Fibroblast of lung (primary cell): ENCODE data around the gene DRC7. TPM values are rescaled to one million over a fixed set of nuclear protein-coding genes. Genes with fewer than 3 reads are reported as not detected.

Experiments used
- DNase-seq, 2 donors: peaks; one replicate each; pipeline versions ENCODE4 v3.0.0 to v3.0.0-alpha.2; 2010; ENCODE audit warnings: low read depth in 2 of 2
- H2AFZ ChIP-seq: 2 replicates; pipeline ENCODE4 v1.5.1; 2012; ENCODE audit warnings: low read length, control low read depth, inconsistent platforms
- H3K27ac ChIP-seq: 2 replicates; pipeline ENCODE4 v1.5.1; 2011; ENCODE audit warnings: low read length, control low read depth; ENCODE audit not compliant: insufficient read depth
- H3K27me3 ChIP-seq: 2 replicates; pipeline ENCODE4 v1.5.1; 2011; ENCODE audit warnings: mild to moderate bottlenecking, low read length; ENCODE audit not compliant: control insufficient read depth, insufficient read depth
- H3K36me3 ChIP-seq: 2 replicates; pipeline ENCODE4 v1.5.1; 2011; ENCODE audit warnings: low read length; ENCODE audit not compliant: control insufficient read depth, insufficient read depth
- H3K4me1 ChIP-seq: 2 replicates; pipeline ENCODE4 v1.5.1; 2011; ENCODE audit warnings: low read length; ENCODE audit not compliant: control insufficient read depth, insufficient read depth; ENCODE audit errors: extremely low read depth
- H3K4me2 ChIP-seq: 2 replicates; pipeline ENCODE4 v1.5.1; 2011; ENCODE audit warnings: low read length, control low read depth; ENCODE audit not compliant: insufficient read depth; ENCODE audit errors: extremely low read depth
- H3K4me3 ChIP-seq, 4 experiments: fragments of 200-600 bp in 1 of 4; sonication (generic) in 1 of 4; replicated peaks in 1 of 4; 2 replicates each; pipeline ENCODE4 v1.5.1; 2011 to 2016; ENCODE audit warnings: low read length in 4 of 4, low read depth in 3 of 4, mild to moderate bottlenecking in 3 of 4, control low read depth in 2 of 4, inconsistent platforms in 1 of 4, mixed read lengths in 1 of 4; ENCODE audit not compliant: insufficient read depth in 1 of 4; ENCODE audit errors: control extremely low read depth in 1 of 4
- H3K79me2 ChIP-seq: 2 replicates; pipeline ENCODE4 v1.5.1; 2012; ENCODE audit warnings: mild to moderate bottlenecking, low read length, inconsistent platforms; ENCODE audit not compliant: control insufficient read depth, insufficient read depth
- H3K9ac ChIP-seq: 2 replicates; pipeline ENCODE4 v1.5.1; 2011; ENCODE audit warnings: mild to moderate bottlenecking, low read length, control low read depth; ENCODE audit not compliant: insufficient read depth
- H3K9me3 ChIP-seq: 2 replicates; pipeline ENCODE4 v1.5.1; 2012; ENCODE audit warnings: low read depth, low read length; ENCODE audit not compliant: control insufficient read depth, insufficient read depth
- H4K20me1 ChIP-seq: 2 replicates; pipeline ENCODE4 v1.5.1; 2011; ENCODE audit warnings: low read length; ENCODE audit not compliant: control insufficient read depth, insufficient read depth; ENCODE audit errors: extremely low read depth
- CTCF ChIP-seq, 2 donors: IDR thresholded peaks in 1 of 2; conservative IDR thresholded peaks in 1 of 2; 1 replicate in 1 of 2; 2 replicates in 1 of 2; pipeline ENCODE4 v1.5.1; 2011 to 2012; ENCODE audit warnings: low read length in 2 of 2, control low read depth in 1 of 2, inconsistent platforms in 1 of 2, low read depth in 1 of 2, mild to moderate bottlenecking in 1 of 2
- EZH2 ChIP-seq: IDR thresholded peaks from 2 replicates; pipeline ENCODE4 v1.5.1; 2012; ENCODE audit warnings: low read length, control low read depth, mild to moderate bottlenecking; ENCODE audit errors: missing control alignments
- polyA plus RNA-seq, 2 donors: library from polyadenylated mRNA; depleted of rRNA in 1 of 2; stranded (reverse) in 1 of 2; unstranded in 1 of 2; fragments of >200 nt; gene quantifications; 2 replicates each; pipeline ENCODE4 v1.2.1, GENCODE V29; 2011 to 2012; ENCODE audit warnings: missing spikeins in 1 of 2
- total RNA-seq: library from RNA; depleted of rRNA; stranded (reverse); fragments of >200 nt; gene quantifications from 2 replicates; pipeline ENCODE4 v1.2.1, GENCODE V29; 2014

Gene DRC7
- total and polyA plus RNA-seq, 2 donors (not counting 1 experiment from before 2014, with no cell fraction given): not detected

- H3K9me3 ChIP-seq: no peaks in the 10 kb centered on the region
Observed at GRCh38 chr16:57663917-57664661, 30.5 kb upstream of the DRC7 start.

GRCh38 chr16:57664662-57665025 is 30.0 kb upstream of the DRC7 start:
- no peak for DNase-seq
- Histone ChIP-seq H3K9me3 (no peaks in the 10 kb centered on the region), H3K27ac (no peak overlapping the region), H3K27me3 (peaks cover 1% of the 10 kb centered on the region), H3K4me1 (no peaks in the 10 kb centered on the region), H4K20me1 (no peaks in the 10 kb centered on the region), H2AFZ (no peak overlapping the region), H3K9ac (no peak overlapping the region), H3K36me3 (no peaks in the 10 kb centered on the region), H3K79me2 (no peaks in the 10 kb centered on the region), H3K4me3 (no peak overlapping the region), H3K4me2 (no peak overlapping the region)
- TF ChIP-seq EZH2 (no peak), CTCF (conservative IDR thresholded peaks at IDR 0.05 in 1 of 2, IDR thresholded peaks at IDR 0.05 in 1 of 2; ENCODE audit: low read depth in 1 of 2, low read length in 2 of 2) (no peak)

More at GRCh38 chr16:57663917-57664661, 30.5 kb upstream of the DRC7 start:
- Histone ChIP-seq H3K4me3 (no peak overlapping the region), H4K20me1 (no peaks in the 10 kb centered on the region), H3K27ac (no peak overlapping the region), H3K27me3 (no peaks in the 10 kb centered on the region), H3K4me2 (no peak overlapping the region), H3K36me3 (no peaks in the 10 kb centered on the region), H3K9ac (no peak overlapping the region), H3K79me2 (no peaks in the 10 kb centered on the region), H2AFZ (no peak overlapping the region), H3K4me1 (no peaks in the 10 kb centered on the region)
- no peak for DNase-seq
- no peak for TF ChIP-seq EZH2
- no peak for TF ChIP-seq CTCF (conservative IDR thresholded peaks at IDR 0.05 in 1 of 2, IDR thresholded peaks at IDR 0.05 in 1 of 2; ENCODE audit: low read depth in 1 of 2, low read length in 2 of 2)

GRCh38 chr16:57665541-57665940 is 29.1 kb upstream of the DRC7 start:
- no peak overlapping the region for H3K4me2 ChIP-seq
- no peaks in the 10 kb centered on the region for H3K36me3 ChIP-seq
- H2AFZ ChIP-seq: no peak overlapping the region
- H3K79me2 ChIP-seq: no peaks in the 10 kb centered on the region
- no peak for TF ChIP-seq EZH2
- no peak for TF ChIP-seq CTCF (conservative IDR thresholded peaks at IDR 0.05 in 1 of 2, IDR thresholded peaks at IDR 0.05 in 1 of 2; ENCODE audit: low read depth in 1 of 2, low read length in 2 of 2)
- no peaks in the 10 kb centered on the region for H4K20me1 ChIP-seq
- H3K4me3 ChIP-seq: no peak overlapping the region
- peaks cover 6% of the 10 kb centered on the region for H3K27me3 ChIP-seq
- no peaks in the 10 kb centered on the region for H3K9me3 ChIP-seq
- no peak for DNase-seq
- H3K9ac ChIP-seq: no peak overlapping the region
- no peak overlapping the region for H3K27ac ChIP-seq
- no peaks in the 10 kb centered on the region for H3K4me1 ChIP-seq
